ENCODE results near the gene SH3GL3.

Gene SH3GL3

DNA sequence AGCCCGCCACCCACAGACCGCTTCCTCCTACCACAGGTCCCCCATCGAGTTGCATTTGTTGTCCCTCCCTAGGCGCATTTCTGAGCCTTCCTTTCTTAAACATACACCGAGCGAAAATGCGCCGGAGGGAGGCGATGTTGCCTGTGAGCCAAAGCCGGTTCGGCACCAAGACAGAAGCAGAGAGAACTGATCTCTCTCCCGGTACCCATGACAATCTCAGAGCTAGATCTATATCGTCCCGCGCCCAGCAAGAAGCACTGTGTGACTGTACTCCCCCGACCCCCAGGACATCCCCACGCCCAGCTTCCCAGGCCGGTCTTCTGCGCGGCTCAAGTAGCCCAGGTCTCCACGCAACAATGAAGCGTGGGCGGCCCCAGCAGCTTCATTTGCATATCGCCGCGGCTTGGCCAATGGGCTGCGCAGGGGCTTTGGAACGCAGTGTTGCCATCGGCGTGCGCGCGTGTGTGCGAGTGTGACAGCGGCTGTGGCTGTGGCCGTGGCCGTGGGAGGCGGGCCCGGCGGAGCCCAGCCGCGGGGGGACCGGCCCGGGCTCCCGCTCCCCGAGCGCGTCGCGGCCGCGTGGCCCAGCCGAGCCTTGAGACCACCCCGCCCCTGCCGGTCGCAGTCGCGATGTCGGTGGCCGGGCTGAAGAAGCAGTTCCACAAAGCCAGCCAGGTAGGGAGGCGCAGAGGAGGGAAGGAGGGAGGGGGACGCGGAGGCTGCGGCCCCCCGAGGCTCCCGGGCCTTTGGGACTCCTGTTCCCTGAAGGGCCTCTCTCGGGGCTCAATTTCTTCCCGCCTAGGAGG lies at the start of gene SH3GL3:
Gene SH3GL3 (plus strand): TSS at position 438 of the 806 bp plus-strand sequence. CDS start 193 bp downstream, at position 631.
- H3K4me1 ChIP-seq (ENCODE audit: control insufficient read depth in 5 of 5, insufficient read depth in 5 of 5, low read length in 5 of 5), result peaks cover 0 to 17% (median 14%) of the 10 kb centered on the region in 5 donors
- H3K36me3 ChIP-seq (ENCODE audit: control insufficient read depth in 5 of 5, insufficient read depth in 5 of 5, low read length in 5 of 5), result no peaks in the 10 kb centered on the region
- peaks cover 11 to 19% (median 13%) of the 10 kb centered on the region in 5 donors for H3K27me3 ChIP-seq (ENCODE audit: control insufficient read depth in 5 of 5, insufficient read depth in 4 of 5, low read length in 5 of 5)
- H3K9ac ChIP-seq (ENCODE audit: low read length in 5 of 5), result peak within 1 kb of the TSS in 1 of 5 donors; percentile 10
- no peaks in the 10 kb centered on the region for H3K9me3 ChIP-seq (ENCODE audit: control insufficient read depth in 5 of 5, low read length in 5 of 5)
- peak within 1 kb of the TSS; percentile 57 to 66 (median 62) for H3K4me3 ChIP-seq (ENCODE audit: low read depth in 1 of 5, low read length in 5 of 5)
- H3K27ac ChIP-seq (ENCODE audit: low read depth, low read length), result no peak within 1 kb of the TSS

GRCh38 chr15:83398626-83399025 lies 48.5 kb upstream of the SH3GL3 start:
- peaks cover 2 to 13% (median 10%) of the 10 kb centered on the region in 5 donors for H3K27me3 ChIP-seq (ENCODE audit: control insufficient read depth in 5 of 5, insufficient read depth in 4 of 5, low read length in 5 of 5)
- no peak overlapping the region for H3K27ac ChIP-seq (ENCODE audit: low read depth, low read length)

DNA sequence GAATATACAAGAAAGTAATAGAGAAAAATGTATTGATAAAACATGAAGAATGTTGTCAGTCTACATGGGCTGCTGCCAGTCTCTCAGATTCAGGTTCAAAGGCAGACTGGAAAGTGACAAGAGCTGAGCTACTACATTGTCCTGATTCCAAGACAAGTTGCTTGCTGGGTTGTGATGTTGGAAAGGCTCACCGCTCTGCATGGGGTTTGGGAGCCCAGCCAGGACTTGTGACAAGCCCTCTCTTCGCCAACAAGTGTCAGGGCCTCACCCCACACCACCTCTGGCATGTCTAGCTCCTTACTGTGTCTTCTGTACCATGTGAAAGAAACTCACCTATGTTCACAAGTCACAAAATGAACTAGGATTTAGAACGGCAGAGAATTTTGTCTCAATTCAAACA lies 43.0 kb upstream of the SH3GL3 start:
- Histone ChIP-seq H3K9me3 (ENCODE audit: control insufficient read depth in 5 of 5, low read length in 5 of 5) (no peaks in the 10 kb centered on the region), H3K4me1 (ENCODE audit: control insufficient read depth in 5 of 5, insufficient read depth in 5 of 5, low read length in 5 of 5) (no peaks in the 10 kb centered on the region), H3K4me3 (ENCODE audit: low read depth in 1 of 5, low read length in 5 of 5) (no peak overlapping the region), H3K27ac (ENCODE audit: low read depth, low read length) (no peak overlapping the region), H3K36me3 (ENCODE audit: control insufficient read depth in 5 of 5, insufficient read depth in 5 of 5, low read length in 5 of 5) (no peaks in the 10 kb centered on the region), H3K27me3 (ENCODE audit: control insufficient read depth in 5 of 5, insufficient read depth in 4 of 5, low read length in 5 of 5) (peaks cover 0 to 4% (median 2%) of the 10 kb centered on the region in 5 donors), H3K9ac (ENCODE audit: low read length in 5 of 5) (no peak overlapping the region)

More at GRCh38 chr15:83398626-83399025, 48.5 kb upstream of the SH3GL3 start:
- no peaks in the 10 kb centered on the region for H3K36me3 ChIP-seq (ENCODE audit: control insufficient read depth in 5 of 5, insufficient read depth in 5 of 5, low read length in 5 of 5)
- H3K9ac ChIP-seq (ENCODE audit: low read length in 5 of 5), result no peak overlapping the region
- H3K9me3 ChIP-seq (ENCODE audit: control insufficient read depth in 5 of 5, low read length in 5 of 5), result no peaks in the 10 kb centered on the region
- no peak overlapping the region for H3K4me3 ChIP-seq (ENCODE audit: low read depth in 1 of 5, low read length in 5 of 5)
- no peaks in the 10 kb centered on the region for H3K4me1 ChIP-seq (ENCODE audit: control insufficient read depth in 5 of 5, insufficient read depth in 5 of 5, low read length in 5 of 5)

- no peak overlapping the region for H3K4me3 ChIP-seq (ENCODE audit: low read depth in 1 of 5, low read length in 5 of 5)
- no peaks in the 10 kb centered on the region for H3K4me1 ChIP-seq (ENCODE audit: control insufficient read depth in 5 of 5, insufficient read depth in 5 of 5, low read length in 5 of 5)
- H3K27me3 ChIP-seq (ENCODE audit: control insufficient read depth in 5 of 5, insufficient read depth in 4 of 5, low read length in 5 of 5), result peaks cover 0 to 3% (median 0%) of the 10 kb centered on the region in 5 donors
- no peak overlapping the region for H3K27ac ChIP-seq (ENCODE audit: low read depth, low read length)
- no peak overlapping the region for H3K9ac ChIP-seq (ENCODE audit: low read length in 5 of 5)
- no peaks in the 10 kb centered on the region for H3K36me3 ChIP-seq (ENCODE audit: control insufficient read depth in 5 of 5, insufficient read depth in 5 of 5, low read length in 5 of 5)
- no peaks in the 10 kb centered on the region for H3K9me3 ChIP-seq (ENCODE audit: control insufficient read depth in 5 of 5, low read length in 5 of 5)
Measured at GRCh38 chr15:83410532-83410931, 36.6 kb upstream of the SH3GL3 start.

DNA sequence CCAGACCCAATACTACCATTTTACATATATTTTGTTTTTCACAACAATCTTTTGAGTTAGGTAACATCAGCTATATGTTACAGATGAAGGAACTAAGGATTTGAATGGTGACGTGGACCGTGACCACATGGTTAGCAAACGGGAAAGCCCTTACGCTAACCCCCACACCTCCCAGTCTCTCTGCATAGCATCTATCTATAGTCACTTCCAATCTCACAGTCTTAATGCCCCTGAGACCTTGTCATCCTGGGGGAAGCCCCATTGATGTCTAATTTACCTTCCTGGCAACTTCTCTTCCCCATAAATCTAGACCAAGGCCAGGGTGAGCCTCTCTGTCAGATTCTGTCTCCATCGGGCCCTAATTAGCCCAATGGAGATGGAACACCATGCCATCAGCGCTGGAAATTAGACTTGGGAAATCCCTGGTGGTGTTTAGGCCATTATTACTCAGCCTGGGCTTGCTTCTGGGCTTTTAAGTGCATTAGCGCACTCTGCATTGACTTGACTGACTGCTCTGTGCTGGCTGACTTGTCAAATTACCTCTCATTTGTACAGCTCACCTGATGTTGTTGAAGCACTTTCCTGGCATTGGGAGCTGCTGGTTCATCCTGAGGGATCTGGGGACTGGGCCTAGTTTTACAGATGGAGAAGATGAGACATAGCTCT lies 34.0 kb upstream of the SH3GL3 start:
- H3K4me3 ChIP-seq (ENCODE audit: low read depth in 1 of 5, low read length in 5 of 5), result no peak overlapping the region
- no peaks in the 10 kb centered on the region for H3K36me3 ChIP-seq (ENCODE audit: control insufficient read depth in 5 of 5, insufficient read depth in 5 of 5, low read length in 5 of 5)
- no peak overlapping the region for H3K27ac ChIP-seq (ENCODE audit: low read depth, low read length)

GRCh38 chr15:83422081-83422480 lies 25.1 kb upstream of the SH3GL3 start:
- H3K27ac ChIP-seq (ENCODE audit: low read depth, low read length), result no peak overlapping the region
- no peaks in the 10 kb centered on the region for H3K36me3 ChIP-seq (ENCODE audit: control insufficient read depth in 5 of 5, insufficient read depth in 5 of 5, low read length in 5 of 5)
- peaks cover 0 to 10% (median 6%) of the 10 kb centered on the region in 5 donors for H3K27me3 ChIP-seq (ENCODE audit: control insufficient read depth in 5 of 5, insufficient read depth in 4 of 5, low read length in 5 of 5)
- H3K4me1 ChIP-seq (ENCODE audit: control insufficient read depth in 5 of 5, insufficient read depth in 5 of 5, low read length in 5 of 5), result no peaks in the 10 kb centered on the region
- H3K9me3 ChIP-seq (ENCODE audit: control insufficient read depth in 5 of 5, low read length in 5 of 5), result no peaks in the 10 kb centered on the region
- H3K9ac ChIP-seq (ENCODE audit: low read length in 5 of 5), result no peak overlapping the region
- H3K4me3 ChIP-seq (ENCODE audit: low read depth in 1 of 5, low read length in 5 of 5), result no peak overlapping the region

More for the DNA sequence above, 34.0 kb upstream of the SH3GL3 start:
- Histone ChIP-seq H3K4me1 (ENCODE audit: control insufficient read depth in 5 of 5, insufficient read depth in 5 of 5, low read length in 5 of 5) (no peaks in the 10 kb centered on the region), H3K27me3 (ENCODE audit: control insufficient read depth in 5 of 5, insufficient read depth in 4 of 5, low read length in 5 of 5) (peaks cover 0 to 3% (median 0%) of the 10 kb centered on the region in 5 donors), H3K9me3 (ENCODE audit: control insufficient read depth in 5 of 5, low read length in 5 of 5) (no peaks in the 10 kb centered on the region), H3K9ac (ENCODE audit: low read length in 5 of 5) (no peak overlapping the region)

DNA sequence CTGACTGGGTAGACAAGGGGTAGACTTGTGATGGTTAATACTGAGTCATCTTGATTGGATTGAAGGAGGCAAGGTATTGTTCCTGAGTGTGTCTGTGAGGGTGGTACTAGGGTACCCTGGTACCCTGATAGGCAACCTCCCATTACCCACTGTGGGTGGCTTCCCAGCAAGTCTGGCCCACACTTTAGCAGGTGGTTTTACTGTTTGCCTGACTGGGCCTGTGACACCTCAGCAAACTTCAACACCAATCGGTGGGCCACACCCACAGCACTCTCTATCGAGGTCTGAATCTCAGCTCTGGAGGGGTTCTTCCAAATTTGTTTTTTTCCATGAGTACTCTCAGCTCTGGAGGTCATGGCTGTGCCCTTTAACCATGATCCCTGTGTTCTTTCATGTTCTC lies 24.6 kb upstream of the SH3GL3 start:
- H3K4me1 ChIP-seq (ENCODE audit: control insufficient read depth in 5 of 5, insufficient read depth in 5 of 5, low read length in 5 of 5), result no peaks in the 10 kb centered on the region
- H3K9ac ChIP-seq (ENCODE audit: low read length in 5 of 5), result no peak overlapping the region
- no peaks in the 10 kb centered on the region for H3K36me3 ChIP-seq (ENCODE audit: control insufficient read depth in 5 of 5, insufficient read depth in 5 of 5, low read length in 5 of 5)
- H3K27me3 ChIP-seq (ENCODE audit: control insufficient read depth in 5 of 5, insufficient read depth in 4 of 5, low read length in 5 of 5), result peaks cover 0 to 10% (median 6%) of the 10 kb centered on the region in 5 donors
- H3K27ac ChIP-seq (ENCODE audit: low read depth, low read length), result no peak overlapping the region
- H3K4me3 ChIP-seq (ENCODE audit: low read depth in 1 of 5, low read length in 5 of 5), result no peak overlapping the region
- no peaks in the 10 kb centered on the region for H3K9me3 ChIP-seq (ENCODE audit: control insufficient read depth in 5 of 5, low read length in 5 of 5)

- Histone ChIP-seq H3K9ac (ENCODE audit: low read length in 5 of 5) (no peak overlapping the region), H3K27ac (ENCODE audit: low read depth, low read length) (no peak overlapping the region), H3K9me3 (ENCODE audit: control insufficient read depth in 5 of 5, low read length in 5 of 5) (peaks cover 0 to 3% (median 0%) of the 10 kb centered on the region in 5 donors), H3K27me3 (ENCODE audit: control insufficient read depth in 5 of 5, insufficient read depth in 4 of 5, low read length in 5 of 5) (peaks cover 0 to 10% (median 6%) of the 10 kb centered on the region in 5 donors), H3K4me3 (ENCODE audit: low read depth in 1 of 5, low read length in 5 of 5) (no peak overlapping the region), H3K36me3 (ENCODE audit: control insufficient read depth in 5 of 5, insufficient read depth in 5 of 5, low read length in 5 of 5) (no peaks in the 10 kb centered on the region), H3K4me1 (ENCODE audit: control insufficient read depth in 5 of 5, insufficient read depth in 5 of 5, low read length in 5 of 5) (no peaks in the 10 kb centered on the region)
Measured at GRCh38 chr15:83424101-83424500, 23.0 kb upstream of the SH3GL3 start.

- no peaks in the 10 kb centered on the region for H3K36me3 ChIP-seq (ENCODE audit: control insufficient read depth in 5 of 5, insufficient read depth in 5 of 5, low read length in 5 of 5)
- peaks cover 0 to 3% (median 0%) of the 10 kb centered on the region in 5 donors for H3K9me3 ChIP-seq (ENCODE audit: control insufficient read depth in 5 of 5, low read length in 5 of 5)
- H3K9ac ChIP-seq (ENCODE audit: low read length in 5 of 5), result no peak overlapping the region
- no peak overlapping the region for H3K27ac ChIP-seq (ENCODE audit: low read depth, low read length)
- no peaks in the 10 kb centered on the region for H3K4me1 ChIP-seq (ENCODE audit: control insufficient read depth in 5 of 5, insufficient read depth in 5 of 5, low read length in 5 of 5)
- peaks cover 0 to 6% (median 0%) of the 10 kb centered on the region in 5 donors for H3K27me3 ChIP-seq (ENCODE audit: control insufficient read depth in 5 of 5, insufficient read depth in 4 of 5, low read length in 5 of 5)
- H3K4me3 ChIP-seq (ENCODE audit: low read depth in 1 of 5, low read length in 5 of 5), result no peak overlapping the region
Measured at GRCh38 chr15:83430441-83430840, 16.7 kb upstream of the SH3GL3 start.

DNA sequence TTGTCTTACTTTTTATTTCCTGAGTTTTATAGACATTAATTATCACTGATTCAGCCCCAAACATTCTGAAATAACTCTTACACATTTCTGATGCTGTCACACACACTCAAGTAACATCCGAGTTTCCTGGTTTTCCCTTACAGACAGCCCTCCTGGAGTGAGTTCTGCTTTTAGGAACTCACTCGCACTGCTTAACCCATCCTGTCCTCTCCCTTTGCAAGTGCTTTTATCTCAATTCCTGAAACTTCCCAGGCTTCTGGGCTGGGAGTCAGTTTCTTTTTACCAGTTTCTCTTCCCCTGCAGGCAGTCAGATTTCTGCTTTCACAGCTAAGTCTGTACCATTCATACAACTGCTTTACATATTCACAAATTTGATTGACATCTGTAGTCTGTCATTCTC lies 15.6 kb upstream of the SH3GL3 start:
- Histone ChIP-seq H3K36me3 (ENCODE audit: control insufficient read depth in 5 of 5, insufficient read depth in 5 of 5, low read length in 5 of 5) (no peaks in the 10 kb centered on the region), H3K9ac (ENCODE audit: low read length in 5 of 5) (no peak overlapping the region), H3K4me3 (ENCODE audit: low read depth in 1 of 5, low read length in 5 of 5) (no peak overlapping the region), H3K4me1 (ENCODE audit: control insufficient read depth in 5 of 5, insufficient read depth in 5 of 5, low read length in 5 of 5) (no peaks in the 10 kb centered on the region), H3K27me3 (ENCODE audit: control insufficient read depth in 5 of 5, insufficient read depth in 4 of 5, low read length in 5 of 5) (peaks cover 0 to 6% (median 0%) of the 10 kb centered on the region in 5 donors), H3K27ac (ENCODE audit: low read depth, low read length) (no peak overlapping the region), H3K9me3 (ENCODE audit: control insufficient read depth in 5 of 5, low read length in 5 of 5) (peaks cover 0 to 3% (median 0%) of the 10 kb centered on the region in 5 donors)
